Thyroid gland (tissue), 4 donors: Measurements from ENCODE around the gene SMC1A. TPM values are rescaled to one million over a fixed set of nuclear protein-coding genes. Genes with fewer than 3 reads are reported as not detected.
A peak's percentile ranks its signal among the peaks of the same experiment; 100 is the strongest.

ENCODE experiments used
- DNase-seq, 2 donors: peaks; one replicate each; pipeline ENCODE4 v3.0.0-alpha.2; 2019
- H3K27ac ChIP-seq, 3 donors: fragments of 200-600 bp; sonication (generic); 1 replicate in 2 of 3; 2 replicates in 1 of 3; pipeline ENCODE4 v1.5.1; 2016 to 2019; ENCODE audit warnings: mild to moderate bottlenecking in 1 of 3, moderate library complexity in 1 of 3
- H3K27me3 ChIP-seq: fragments of 200-600 bp; sonication (generic); one replicate; pipeline ENCODE4 v1.5.1; 2019
- H3K36me3 ChIP-seq, 2 donors: fragments of 200-600 bp; sonication (generic); one replicate each; pipeline ENCODE4 v1.5.1; 2016 to 2019
- H3K4me1 ChIP-seq, 2 donors: fragments of 200-600 bp; sonication (generic); one replicate each; pipeline ENCODE4 v1.5.1; 2017 to 2019
- H3K4me3 ChIP-seq, 3 donors: fragments of 200-600 bp; sonication (generic); replicated peaks in 1 of 3; 1 replicate in 2 of 3; 2 replicates in 1 of 3; pipeline ENCODE4 v1.5.1; 2016; ENCODE audit warnings: mild to moderate bottlenecking in 1 of 3
- H3K9me3 ChIP-seq: fragments of 200-600 bp; sonication (generic); one replicate; pipeline ENCODE4 v1.5.1; 2017
- CTCF ChIP-seq, 6 experiments: fragments of 200-600 bp in 3 of 6; fragments of 450-650 bp in 3 of 6; sonication (generic) in 3 of 6; IDR thresholded peaks; one replicate each; pipeline ENCODE4 v1.5.1; 2016 to 2019; ENCODE audit warnings: antibody characterized with exemption in 6 of 6, mild to moderate bottlenecking in 2 of 6, inconsistent platforms in 1 of 6, moderate library complexity in 1 of 6
- POLR2A ChIP-seq, 2 donors: fragments of 450-650 bp; IDR thresholded peaks; one replicate each; pipeline ENCODE4 v1.6.1; 2017; ENCODE audit warnings: antibody characterized with exemption in 2 of 2, mild to moderate bottlenecking in 2 of 2, moderate library complexity in 1 of 2
- WGBS, 2 donors: methylation state at CpG; one replicate each; pipeline ENCODE4 v1.1.5; 2017; 5-methylcytosine and 5-hydroxymethylcytosine counted together
- intact Hi-C: fragments of 100-400 bp; cut with DNase I; formaldehyde crosslinking; loops from one replicate; pipeline ENCODE4 v1.15.1; 2023
- total RNA-seq, 4 donors: library from RNA; depleted of rRNA; stranded (reverse); fragments of >200 nt; gene quantifications; one replicate each; pipeline ENCODE4 v1.2.3, GENCODE V29; 2016

The SMC1A gene
- total RNA-seq, 4 donors from 2014 or later = 35.0 to 43.7 (median 36.9) TPM

GRCh38 chrX:53441531-53442321 is 19.3 kb upstream of the SMC1A start:
- no peaks in the 10 kb centered on the region for H3K9me3 ChIP-seq
- TF ChIP-seq CTCF (IDR thresholded peaks at IDR 0.05) (no peak), POLR2A (IDR thresholded peaks at IDR 0.05) (peak in 1 of 2 donors; percentile 23)
- intact Hi-C loops = no loop called here
- no peaks in the 10 kb centered on the region for H3K4me1 ChIP-seq
- H3K27ac ChIP-seq = no peak overlapping the region
- 0 to 11% methylated on average over 5 to 9 of the region's 44 CpGs for WGBS, 2 donors
- no peaks in the 10 kb centered on the region for H3K36me3 ChIP-seq
- peak; percentile 73 to 77 for DNase-seq
- peaks cover 4% of the 10 kb centered on the region for H3K27me3 ChIP-seq
- H3K4me3 ChIP-seq = peak overlapping the region in 1 of 3 donors; percentile 16

- 19 to 26% methylated on average over 12 to 22 of the region's 39 CpGs for WGBS, 2 donors
- H3K27ac ChIP-seq = peak overlapping the region in 1 of 3 donors; percentile 53
- H3K36me3 ChIP-seq = no peaks in the 10 kb centered on the region
- intact Hi-C loops = no loop called here
- H3K4me3 ChIP-seq = peak overlapping the region in 1 of 3 donors; percentile 16
- DNase-seq = peak; percentile 17 to 24
- TF ChIP-seq POLR2A (IDR thresholded peaks at IDR 0.05) (no peak), CTCF (IDR thresholded peaks at IDR 0.05) (no peak)
- peaks cover 4% of the 10 kb centered on the region for H3K27me3 ChIP-seq
- H3K9me3 ChIP-seq = no peaks in the 10 kb centered on the region
- H3K4me1 ChIP-seq = no peaks in the 10 kb centered on the region
Observed at GRCh38 chrX:53440621-53441517, 18.4 kb upstream of the SMC1A start.

- H3K27me3 ChIP-seq = peaks cover 4% of the 10 kb centered on the region
- no peaks in the 10 kb centered on the region for H3K4me1 ChIP-seq
- no peak overlapping the region for H3K27ac ChIP-seq
- H3K9me3 ChIP-seq = no peaks in the 10 kb centered on the region
- 79 to 86% methylated on average over 5 of the region's 5 CpGs for WGBS, 2 donors
- no peak overlapping the region for H3K4me3 ChIP-seq
- H3K36me3 ChIP-seq = no peaks in the 10 kb centered on the region
- DNase-seq = no peak
- intact Hi-C loops = no loop called here
- no peak for TF ChIP-seq POLR2A (IDR thresholded peaks at IDR 0.05)
- TF ChIP-seq CTCF (IDR thresholded peaks at IDR 0.05) = no peak
Observed at GRCh38 chrX:53440101-53440500, 17.6 kb upstream of the SMC1A start.

DNA sequence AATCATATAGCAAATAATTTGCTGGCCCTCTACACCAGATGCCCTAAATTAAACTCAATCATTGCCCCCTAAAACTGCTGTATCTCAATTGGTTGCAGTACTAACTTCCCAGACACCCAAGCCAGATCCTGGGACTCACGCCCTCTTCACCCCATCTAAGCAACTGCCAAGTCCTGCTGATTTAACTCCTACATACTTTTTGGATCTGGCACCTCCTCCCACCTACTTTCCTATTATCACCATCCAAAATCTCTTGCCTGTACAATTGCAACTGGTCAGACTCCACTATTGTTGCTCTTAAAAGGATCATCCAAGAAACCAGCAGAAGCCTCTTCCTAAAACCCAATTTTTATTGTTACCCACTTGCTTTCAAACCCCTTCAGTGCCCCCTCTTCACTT is 16.4 kb upstream of the SMC1A start:
- 75 to 79% methylated on average over 1 of the region's 1 CpG for WGBS, 2 donors
- no peak overlapping the region for H3K4me3 ChIP-seq
- H3K36me3 ChIP-seq = no peaks in the 10 kb centered on the region
- H3K4me1 ChIP-seq = peaks cover 0 to 4% of the 10 kb centered on the region in 2 donors
- no peak overlapping the region for H3K27ac ChIP-seq
- TF ChIP-seq POLR2A (IDR thresholded peaks at IDR 0.05) = no peak
- no peak for TF ChIP-seq CTCF (IDR thresholded peaks at IDR 0.05)
- H3K9me3 ChIP-seq = no peaks in the 10 kb centered on the region
- intact Hi-C loops = loop anchor here (5.0 kb wide), 1 partner anchor 122 kb away; no protein-coding TSS in a partner anchor
- DNase-seq = no peak
- H3K27me3 ChIP-seq = peaks cover 4% of the 10 kb centered on the region
